LNCAP (cell line): ENCODE measurements around the gene RABGAP1L.

Experiments
- CTCF ChIP-seq: fragments of 450-650 bp; IDR thresholded peaks from 2 replicates; pipeline ENCODE4 v1.5.1; 2017; ENCODE audit warnings: mild to moderate bottlenecking

The RABGAP1L gene

GRCh38 chr1:174858301-174858700, 699.0 kb downstream of the RABGAP1L start:
- no peak for TF ChIP-seq CTCF

- TF ChIP-seq CTCF: no peak
Observed at GRCh38 chr1:174870319-174870718, 711.0 kb downstream of the RABGAP1L start.

GRCh38 chr1:174871886-174872285, 712.6 kb downstream of the RABGAP1L start:
- TF ChIP-seq CTCF: no peak

- TF ChIP-seq CTCF: no peak
Observed at GRCh38 chr1:174872615-174873058, 713.3 kb downstream of the RABGAP1L start.

- TF ChIP-seq CTCF: no peak
Observed at GRCh38 chr1:174874331-174875053, 715.2 kb downstream of the RABGAP1L start.

- TF ChIP-seq CTCF: no peak
Observed at GRCh38 chr1:174875306-174875705, 716.0 kb downstream of the RABGAP1L start.

GRCh38 chr1:174877208-174877673, 717.9 kb downstream of the RABGAP1L start:
- no peak for TF ChIP-seq CTCF
